Ovary (tissue), 9 donors: Measurements from ENCODE around the gene NAGS. TPM values are rescaled to one million over a fixed set of nuclear protein-coding genes. Genes with fewer than 3 reads are reported as not detected.

ENCODE experiments used
- DNase-seq, 5 donors: peaks; one replicate each; pipeline ENCODE4 v3.0.0-alpha.2; 2019 to 2020
- H3K27ac ChIP-seq, 2 donors: fragments of 200-600 bp; one replicate each; pipeline versions ENCODE4 v1.5.1 to v1.8.0; 2019 to 2022
- H3K27me3 ChIP-seq: fragments of 200-600 bp; one replicate; pipeline ENCODE4 v1.8.0; 2022
- H3K36me3 ChIP-seq: fragments of 200-600 bp; sonication (generic); one replicate; pipeline ENCODE4 v1.5.1; 2019
- H3K4me1 ChIP-seq: one replicate; pipeline ENCODE4 v1.8.1; 2013; ENCODE audit warnings: mild to moderate bottlenecking, moderate library complexity; ENCODE audit not compliant: insufficient read depth
- H3K4me3 ChIP-seq: fragments of 200-600 bp; sonication (generic); one replicate; pipeline ENCODE4 v1.5.1; 2017
- H3K9me3 ChIP-seq, 2 donors: fragments of 200-600 bp in 1 of 2; sonication (generic) in 1 of 2; one replicate each; pipeline versions ENCODE4 v1.5.1 to v1.8.1; 2013 to 2019; ENCODE audit warnings: mild to moderate bottlenecking in 1 of 2, moderate library complexity in 1 of 2
- CTCF ChIP-seq, 3 donors: fragments of 450-650 bp in 2 of 3; fragments of 200-600 bp in 1 of 3; IDR thresholded peaks; one replicate each; pipeline versions ENCODE4 v1.5.1 to v1.8.0; 2016 to 2022; ENCODE audit warnings: antibody characterized with exemption in 3 of 3, mild to moderate bottlenecking in 1 of 3
- EP300 ChIP-seq: sonication (generic); formaldehyde crosslinking; IDR thresholded peaks from one replicate; pipeline ENCODE4 v1.6.1; 2017; ENCODE audit warnings: antibody characterized with exemption
- POLR2A ChIP-seq: fragments of 450-650 bp; IDR thresholded peaks from one replicate; pipeline ENCODE4 v1.6.1; 2017; ENCODE audit warnings: antibody characterized with exemption, mild to moderate bottlenecking, moderate library complexity
- WGBS, 3 donors: extraction: QIAGEN DNeasy Blood & Tissue Kit in 1 of 3; methylation state at CpG; one replicate each; pipeline versions ENCODE4 v1.1.5 to v1.1.7; 2013 to 2017; 5-methylcytosine and 5-hydroxymethylcytosine counted together
- intact Hi-C, 4 donors: fragments of 100-400 bp; cut with DNase I; formaldehyde crosslinking; loops; one replicate each; pipeline versions ENCODE4 v1.11.0 to v1.15.1; 2022 to 2023
- polyA plus RNA-seq, 2 donors: library from polyadenylated mRNA; stranded (reverse); fragments of 200-250 nt in 1 of 2; fragments of 350-450 nt in 1 of 2; fragmentation: Illumina TruSeq in 1 of 2; extraction: RNeasy Lipid Tissue Mini Kit (QIAGEN cat#74804) in 1 of 2; gene quantifications; one replicate each; pipeline ENCODE4 v1.2.3, GENCODE V29; 2013 to 2014
- total RNA-seq, 7 donors: library from RNA; depleted of rRNA in 2 of 7; stranded (reverse); fragments of >200 nt in 2 of 7; fragmentation: NEBNext Ultra II Directional in 3 of 7; extraction: Animal tissue kit (Norgen Biotek cat#: 25700) in 3 of 7; gene quantifications; one replicate each; pipeline versions ENCODE4 v1.1.0 to v1.2.4, GENCODE V29; 2016 to 2023
- donor health status: DM: no; HTN: no; CAD: no; lungs with moderate emphysema.
- donor health status: DM: no; HTN: no; CAD: no.
- donor health status: Bipolar disorder and iron deficiency.
- donor health status: DM: yes; HTN: yes; CAD: no.
- donor health status: DM: no; HTN: no; CAD: no.
- donor health status: DM: yes; HTN: yes; CAD: no.

Gene NAGS
- total and polyA plus RNA-seq, 9 donors: 0.33 to 1.7 (median 1.3) TPM

GRCh38 chr17:43986225-43986981 lies 18.0 kb upstream of the NAGS start:
- intact Hi-C loops: no loop called here
- Histone ChIP-seq H3K36me3 (no peaks in the 10 kb centered on the region), H3K9me3 (no peaks in the 10 kb centered on the region), H3K27me3 (no peaks in the 10 kb centered on the region), H3K4me3 (no peak overlapping the region), H3K27ac (no peak overlapping the region), H3K4me1 (peaks cover 2% of the 10 kb centered on the region)
- no peak for DNase-seq
- WGBS, 3 donors: 77 to 84% (median 79%) methylated on average over 7 of the region's 7 CpGs
- TF ChIP-seq CTCF (IDR thresholded peaks at IDR 0.05) (no peak), POLR2A (no peak), EP300 (no peak)

GRCh38 chr17:43987131-43988021 lies 17.0 kb upstream of the NAGS start:
- intact Hi-C loops: no loop called here
- H3K4me1 ChIP-seq: peaks cover 2% of the 10 kb centered on the region
- TF ChIP-seq EP300 (no peak), POLR2A (no peak), CTCF (IDR thresholded peaks at IDR 0.05) (no peak)
- H3K27me3 ChIP-seq: no peaks in the 10 kb centered on the region
- H3K36me3 ChIP-seq: no peaks in the 10 kb centered on the region
- DNase-seq: no peak
- H3K9me3 ChIP-seq: no peaks in the 10 kb centered on the region
- no peak overlapping the region for H3K27ac ChIP-seq
- no peak overlapping the region for H3K4me3 ChIP-seq
- WGBS, 3 donors: 57 to 62% (median 61%) methylated on average over 12 of the region's 12 CpGs

DNA sequence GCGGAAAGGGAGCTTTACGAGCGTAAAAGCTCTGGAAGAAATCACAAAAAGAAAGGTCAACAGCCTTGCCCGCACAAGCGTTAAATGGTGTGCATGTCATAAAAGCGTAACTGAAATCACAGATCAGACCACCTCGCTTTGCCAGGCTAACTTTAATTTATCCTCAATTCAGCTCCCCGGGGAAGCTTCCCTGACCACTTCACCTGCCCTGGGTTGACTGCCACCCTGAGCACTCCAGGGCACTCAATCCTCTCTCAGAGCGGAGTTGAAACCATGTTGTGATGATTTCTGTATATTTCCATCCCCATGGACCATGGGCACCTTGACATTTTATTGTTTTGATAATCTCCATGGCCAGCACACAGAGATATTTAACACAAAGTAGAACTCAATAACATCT lies 16.1 kb upstream of the NAGS start:
- WGBS, 3 donors: 61 to 69% (median 62%) methylated on average over 9 of the region's 9 CpGs
- TF ChIP-seq POLR2A: no peak
- TF ChIP-seq CTCF (IDR thresholded peaks at IDR 0.05): no peak
- TF ChIP-seq EP300: no peak
- Histone ChIP-seq H3K4me1 (peaks cover 2% of the 10 kb centered on the region), H3K36me3 (no peaks in the 10 kb centered on the region), H3K27ac (no peak overlapping the region), H3K27me3 (no peaks in the 10 kb centered on the region), H3K9me3 (no peaks in the 10 kb centered on the region), H3K4me3 (no peak overlapping the region)
- intact Hi-C loops: no loop called here
- DNase-seq: no peak

GRCh38 chr17:43992641-43993040 lies 11.8 kb upstream of the NAGS start:
- Histone ChIP-seq H3K27ac (no peak overlapping the region), H3K4me1 (no peaks in the 10 kb centered on the region), H3K4me3 (no peak overlapping the region), H3K27me3 (no peaks in the 10 kb centered on the region), H3K36me3 (no peaks in the 10 kb centered on the region), H3K9me3 (no peaks in the 10 kb centered on the region)
- WGBS, 3 donors: 93 to 96% (median 94%) methylated on average over 14 of the region's 14 CpGs
- DNase-seq: no peak
- intact Hi-C loops: loop anchor here in 1 of 4 donors (10.0 kb wide), 1 partner anchor 58 kb away; no protein-coding TSS in a partner anchor
- TF ChIP-seq EP300 (no peak), CTCF (IDR thresholded peaks at IDR 0.05) (no peak), POLR2A (no peak)
